ENCODE measurements around the gene ICAM2.
"Not testable (repeated sequence)": the region's sequence is repeated elsewhere in the genome, so short reads cannot be mapped to it uniquely, and the experiment has no call there.

GRCh38 chr17:63982641-63983040, 37.8 kb downstream of the ICAM2 start:
- not testable (repeated sequence) for TF ChIP-seq POLR2A (IDR thresholded peaks at IDR 0.05; ENCODE audit: low read depth, low read length); JUN (IDR thresholded peaks at IDR 0.05; ENCODE audit: borderline replicate concordance, insufficient read depth, insufficient read length, low read depth); POLR2AphosphoS5 (IDR thresholded peaks at IDR 0.05; ENCODE audit: insufficient read depth, low read depth, low read length); GATA2 (IDR thresholded peaks at IDR 0.05; ENCODE audit: insufficient read depth, insufficient read length, low read depth, low read length)
- TF ChIP-seq, protein P1, sequence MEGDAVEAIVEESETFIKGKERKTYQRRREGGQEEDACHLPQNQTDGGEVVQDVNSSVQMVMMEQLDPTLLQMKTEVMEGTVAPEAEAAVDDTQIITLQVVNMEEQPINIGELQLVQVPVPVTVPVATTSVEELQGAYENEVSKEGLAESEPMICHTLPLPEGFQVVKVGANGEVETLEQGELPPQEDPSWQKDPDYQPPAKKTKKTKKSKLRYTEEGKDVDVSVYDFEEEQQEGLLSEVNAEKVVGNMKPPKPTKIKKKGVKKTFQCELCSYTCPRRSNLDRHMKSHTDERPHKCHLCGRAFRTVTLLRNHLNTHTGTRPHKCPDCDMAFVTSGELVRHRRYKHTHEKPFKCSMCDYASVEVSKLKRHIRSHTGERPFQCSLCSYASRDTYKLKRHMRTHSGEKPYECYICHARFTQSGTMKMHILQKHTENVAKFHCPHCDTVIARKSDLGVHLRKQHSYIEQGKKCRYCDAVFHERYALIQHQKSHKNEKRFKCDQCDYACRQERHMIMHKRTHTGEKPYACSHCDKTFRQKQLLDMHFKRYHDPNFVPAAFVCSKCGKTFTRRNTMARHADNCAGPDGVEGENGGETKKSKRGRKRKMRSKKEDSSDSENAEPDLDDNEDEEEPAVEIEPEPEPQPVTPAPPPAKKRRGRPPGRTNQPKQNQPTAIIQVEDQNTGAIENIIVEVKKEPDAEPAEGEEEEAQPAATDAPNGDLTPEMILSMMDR (IDR thresholded peaks at IDR 0.05; ENCODE audit: extremely low read depth in 1 of 2, insufficient read depth in 1 of 2, low read depth in 1 of 2, low read length in 2 of 2): not testable (repeated sequence)
